Measurements from ENCODE around the gene CCDC17. TPM values are rescaled to one million over a fixed set of nuclear protein-coding genes. Genes with fewer than 3 reads are reported as not detected.
A peak's percentile ranks its signal among the peaks of the same experiment; 100 is the strongest.

Gene CCDC17
- total and polyA plus RNA-seq, 2 experiments from 2014 or later: 3.1 to 7.5 TPM

- Histone ChIP-seq H3K27me3 (no peaks in the 10 kb centered on the region), H3K9me3 (ENCODE audit: low read depth) (no peaks in the 10 kb centered on the region), H3K36me3 (peaks cover 56% of the 10 kb centered on the region), H3K4me3 (no peak overlapping the region), H3K4me1 (ENCODE audit: low read depth) (no peaks in the 10 kb centered on the region), H3K27ac (no peak overlapping the region)
- DNase-seq (ENCODE audit: low read depth in 1 of 2, low spot score in 1 of 2): no peak
- TF ChIP-seq CTCF (IDR thresholded peaks at IDR 0.05; ENCODE audit: low read depth, low read length): no peak
Measured at GRCh38 chr1:45640293-45640692, 16.4 kb upstream of the CCDC17 start.

GRCh38 chr1:45635211-45635610, 11.4 kb upstream of the CCDC17 start:
- no peaks in the 10 kb centered on the region for H3K27me3 ChIP-seq
- H3K36me3 ChIP-seq: peaks cover 91% of the 10 kb centered on the region
- no peaks in the 10 kb centered on the region for H3K4me1 ChIP-seq (ENCODE audit: low read depth)
- no peak for TF ChIP-seq CTCF (IDR thresholded peaks at IDR 0.05; ENCODE audit: low read depth, low read length)
- no peak overlapping the region for H3K4me3 ChIP-seq
- no peak for DNase-seq (ENCODE audit: low read depth in 1 of 2, low spot score in 1 of 2)
- H3K27ac ChIP-seq: peak overlapping the region; percentile 46
- H3K9me3 ChIP-seq (ENCODE audit: low read depth): no peaks in the 10 kb centered on the region

GRCh38 chr1:45630429-45630828, 6.6 kb upstream of the CCDC17 start:
- DNase-seq (ENCODE audit: low read depth in 1 of 2, low spot score in 1 of 2): no peak
- no peaks in the 10 kb centered on the region for H3K4me1 ChIP-seq (ENCODE audit: low read depth)
- no peaks in the 10 kb centered on the region for H3K9me3 ChIP-seq (ENCODE audit: low read depth)
- no peak overlapping the region for H3K4me3 ChIP-seq
- no peak overlapping the region for H3K27ac ChIP-seq
- no peaks in the 10 kb centered on the region for H3K27me3 ChIP-seq
- H3K36me3 ChIP-seq: peaks cover 78% of the 10 kb centered on the region
- no peak for TF ChIP-seq CTCF (IDR thresholded peaks at IDR 0.05; ENCODE audit: low read depth, low read length)

- peaks cover 66% of the 10 kb centered on the region for H3K36me3 ChIP-seq
- no peak for TF ChIP-seq CTCF (IDR thresholded peaks at IDR 0.05; ENCODE audit: low read depth, low read length)
- no peak overlapping the region for H3K4me3 ChIP-seq
- DNase-seq (ENCODE audit: low read depth in 1 of 2, low spot score in 1 of 2): no peak
- H3K9me3 ChIP-seq (ENCODE audit: low read depth): no peaks in the 10 kb centered on the region
- no peaks in the 10 kb centered on the region for H3K4me1 ChIP-seq (ENCODE audit: low read depth)
- H3K27me3 ChIP-seq: no peaks in the 10 kb centered on the region
- H3K27ac ChIP-seq: no peak overlapping the region
Measured at GRCh38 chr1:45629035-45629434, 5.2 kb upstream of the CCDC17 start.

- peak in 1 of 2 donors; percentile 24 for DNase-seq (ENCODE audit: low read depth in 1 of 2, low spot score in 1 of 2)
- Histone ChIP-seq H3K27ac (peak overlapping the region; percentile 70), H3K4me1 (ENCODE audit: low read depth) (no peaks in the 10 kb centered on the region), H3K36me3 (peaks cover 20% of the 10 kb centered on the region), H3K4me3 (no peak overlapping the region), H3K27me3 (no peaks in the 10 kb centered on the region), H3K9me3 (ENCODE audit: low read depth) (no peaks in the 10 kb centered on the region)
- no peak for TF ChIP-seq CTCF (IDR thresholded peaks at IDR 0.05; ENCODE audit: low read depth, low read length)
Measured at GRCh38 chr1:45622524-45623394, 1.1 kb downstream of the CCDC17 start.

Measured in cardiac muscle cell (in vitro differentiated cells and primary cell).